GM18868 (cell line): ENCODE results near the gene TPCN1.

Experiments used
- ATAC-seq: cut with Tn5 transposase; IDR thresholded peaks from one replicate; pipeline ENCODE4 v1.9.1; 2021; ENCODE audit warnings: mild to moderate bottlenecking, moderate library complexity; ENCODE audit not compliant: unreplicated experiment

Gene TPCN1

GRCh38 chr12:113221181-113221996 is at the start of gene TPCN1:
TPCN1 (plus strand) TSS chr12:113221464; CDS start chr12:113226853, 5,389 bp downstream.
- peak; percentile 89 for ATAC-seq

DNA sequence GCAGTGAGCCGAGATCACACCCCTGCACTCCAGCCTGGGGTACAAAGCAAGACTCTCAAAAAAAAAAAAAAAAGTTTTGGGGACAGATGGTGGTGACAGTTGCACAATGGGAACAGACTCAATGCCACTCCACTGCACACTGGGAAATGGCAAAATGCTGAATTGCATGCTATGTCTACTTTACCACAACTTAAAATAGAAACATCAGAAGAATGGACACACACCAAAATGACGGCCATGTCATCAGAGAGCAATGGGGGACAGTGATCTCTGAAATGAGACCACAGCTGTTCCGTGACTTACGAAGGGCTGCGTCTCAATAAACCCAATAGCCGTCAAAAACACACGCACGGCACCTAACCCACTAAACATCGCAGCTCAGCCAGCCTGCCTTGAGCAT is 49.7 kb upstream of the TPCN1 start:
- no peak for ATAC-seq

DNA sequence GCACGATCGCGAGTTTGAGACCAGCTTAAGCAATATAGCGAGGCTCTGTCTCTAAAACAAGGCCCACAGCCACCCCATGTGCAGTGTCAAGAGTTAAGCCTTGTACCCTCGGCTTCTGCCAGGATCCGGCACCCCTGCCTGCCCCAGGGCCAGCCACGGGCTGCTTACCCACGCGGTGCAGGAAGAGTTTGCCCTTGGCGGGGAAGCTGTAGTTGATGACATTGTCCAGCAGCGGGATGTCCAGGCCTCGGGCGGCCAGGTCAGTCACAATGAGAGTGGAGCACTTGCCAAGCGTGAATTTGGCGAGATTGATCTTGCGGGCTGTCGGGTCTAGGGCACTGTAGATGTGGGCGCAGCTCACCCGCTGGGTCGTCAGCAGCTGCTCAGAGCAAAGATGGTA is 49.1 kb upstream of the TPCN1 start:
- ATAC-seq: no peak

DNA sequence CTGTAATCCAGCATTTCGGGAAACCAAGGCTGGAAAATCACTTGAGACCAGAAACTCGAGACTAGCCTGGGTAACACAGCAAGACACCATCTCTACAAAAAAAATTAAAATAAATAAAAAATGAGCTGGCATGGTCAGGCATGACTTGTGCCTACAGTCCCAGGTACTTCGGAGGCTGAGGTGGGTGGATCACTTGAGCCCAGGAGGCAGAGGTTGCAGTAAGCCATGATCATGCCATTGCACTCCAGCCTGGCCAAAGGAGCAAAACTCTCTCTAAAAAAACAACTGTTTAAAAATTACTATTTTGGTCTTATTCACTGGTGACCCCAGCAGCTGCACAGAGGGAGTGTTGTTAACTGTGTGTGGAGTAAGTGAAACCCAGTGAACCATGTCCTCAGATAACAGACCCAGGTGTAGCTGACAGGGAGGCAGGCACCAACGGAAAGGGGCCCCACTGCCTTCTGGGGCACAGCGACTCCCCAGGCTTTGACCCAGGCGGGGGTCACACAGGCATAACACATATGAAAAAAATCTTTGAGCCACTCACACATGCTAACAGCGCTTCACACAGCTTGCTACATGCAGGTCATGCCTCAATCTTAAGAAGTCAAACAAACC is 48.1 kb upstream of the TPCN1 start:
- peak; percentile 71 for ATAC-seq

- no peak for ATAC-seq
Observed at GRCh38 chr12:113174461-113175384, 46.5 kb upstream of the TPCN1 start.

DNA sequence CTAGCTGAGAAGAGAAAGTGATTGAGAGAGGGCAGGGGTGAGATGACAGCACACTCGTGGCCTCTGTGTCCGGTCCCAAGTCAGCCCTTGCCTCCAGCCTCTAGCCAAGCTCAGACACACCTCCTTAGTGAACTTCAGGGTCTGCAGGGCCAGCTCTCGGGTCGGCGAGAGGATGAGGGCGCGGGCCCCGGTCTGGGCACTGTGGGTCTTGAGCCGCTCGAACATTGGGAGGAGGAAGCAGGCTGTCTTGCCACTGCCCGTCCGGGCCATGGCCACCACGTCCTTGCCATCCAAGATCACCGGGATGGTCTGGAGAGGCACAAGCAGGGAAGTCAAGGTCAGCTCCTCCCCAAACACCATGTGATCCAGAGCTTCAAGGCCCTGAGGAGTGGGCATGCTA is 42.2 kb upstream of the TPCN1 start:
- no peak for ATAC-seq

DNA sequence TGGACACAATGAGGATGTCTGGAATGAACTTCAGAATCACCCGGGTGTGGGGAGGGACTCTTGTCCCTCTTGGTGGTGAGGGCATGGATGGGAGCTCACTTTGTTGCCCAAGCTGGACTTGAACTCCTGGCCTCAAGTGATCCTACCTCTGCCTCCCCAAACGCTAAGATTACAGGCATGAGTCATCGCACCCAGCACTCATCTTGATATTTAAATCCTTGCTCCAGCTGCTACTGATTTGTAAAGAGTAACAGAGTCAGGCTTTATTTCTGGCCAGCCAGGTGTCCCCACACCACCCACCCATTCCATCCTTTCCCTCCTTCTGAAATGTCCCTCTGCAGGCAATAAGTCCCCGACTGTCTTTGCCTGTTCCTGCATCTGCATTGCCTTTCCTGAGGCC is 40.9 kb upstream of the TPCN1 start:
- ATAC-seq: no peak

DNA sequence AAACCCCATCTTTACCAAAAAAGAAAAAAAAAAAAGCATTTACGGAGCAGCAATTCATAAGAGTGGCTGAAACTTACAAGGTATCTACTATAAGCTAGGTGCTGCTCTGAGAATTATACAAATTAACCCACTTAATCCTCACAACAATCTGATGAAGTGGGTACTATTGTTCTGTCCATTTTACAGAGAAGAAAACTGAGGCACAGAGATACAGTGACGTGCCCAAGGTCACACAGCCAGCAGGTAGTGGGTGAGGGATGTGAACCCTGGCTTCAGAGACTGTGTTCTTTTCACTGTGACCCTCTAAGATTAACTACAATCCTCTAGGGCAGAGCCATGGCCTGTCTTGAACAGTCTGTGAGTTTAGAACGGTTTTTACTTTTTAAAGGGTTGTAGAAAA is 39.3 kb upstream of the TPCN1 start:
- ATAC-seq: no peak

- no peak for ATAC-seq
Observed at GRCh38 chr12:113183030-113183589, 38.2 kb upstream of the TPCN1 start.

DNA sequence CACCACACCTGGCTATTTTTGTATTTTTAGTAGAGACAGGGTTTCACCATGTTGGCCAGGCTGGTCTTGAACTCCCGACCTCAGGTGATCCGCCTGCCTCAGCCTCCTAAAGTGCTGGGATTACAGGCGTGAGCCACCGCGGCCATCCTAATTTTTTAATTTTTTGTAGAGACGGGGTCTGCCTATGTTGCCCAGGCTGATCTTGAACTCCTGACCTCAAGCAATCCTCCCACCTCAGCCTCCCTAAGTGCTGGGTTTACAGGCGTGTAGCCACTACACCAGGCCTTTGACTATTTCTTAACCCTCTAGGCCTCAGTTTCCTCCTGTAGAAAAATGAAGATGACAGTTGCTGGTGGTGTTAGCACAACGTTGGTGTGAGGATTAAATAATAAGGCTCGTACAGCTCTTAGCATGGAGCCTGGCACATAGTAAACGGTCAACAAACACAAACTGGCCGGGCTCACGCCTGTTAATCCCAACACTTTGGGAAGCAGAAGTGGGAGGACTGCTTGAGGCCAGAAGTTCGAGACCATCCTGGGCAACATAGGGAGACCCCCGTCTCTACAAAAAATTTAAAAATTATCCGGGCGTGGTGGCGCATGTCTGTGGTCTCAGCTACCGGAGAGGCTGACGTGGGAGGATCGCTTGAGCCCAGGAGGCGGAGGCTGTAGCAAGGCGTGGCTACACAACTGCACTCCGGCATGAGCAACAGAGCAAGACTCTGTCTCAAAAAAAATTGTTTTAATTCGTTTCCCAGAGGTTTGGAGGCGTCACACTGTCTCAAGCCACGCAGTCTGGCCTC is 37.0 kb upstream of the TPCN1 start:
- ATAC-seq: peak; percentile 55

DNA sequence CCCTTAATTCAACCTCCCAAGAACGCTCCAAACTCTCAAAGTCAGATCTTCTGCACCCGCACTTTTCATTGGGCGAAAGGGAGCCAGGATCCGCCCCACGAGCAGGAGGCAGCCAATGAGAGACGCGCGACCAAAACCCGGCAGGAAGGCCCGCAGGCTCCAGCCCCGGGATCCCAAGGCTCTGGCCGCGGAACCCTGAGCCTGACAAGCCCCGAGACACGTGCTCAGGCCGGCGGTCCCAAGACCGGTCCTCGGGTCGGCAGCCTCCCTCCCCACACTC is 36.4 kb upstream of the TPCN1 start:
- ATAC-seq: peak; percentile 80

GRCh38 chr12:113185180-113186032 is 35.9 kb upstream of the TPCN1 start, which contains the start of the genes DDX54 and RITA1:
DDX54 (minus strand) TSS chr12:113185478; CDS start chr12:113185451, 27 bp downstream.
RITA1 (plus strand) TSS chr12:113185721; CDS start chr12:113186747, 1,026 bp downstream.
- peak; percentile 47 for ATAC-seq

GRCh38 chr12:113186033-113186365 is 35.3 kb upstream of the TPCN1 start:
- no peak for ATAC-seq

DNA sequence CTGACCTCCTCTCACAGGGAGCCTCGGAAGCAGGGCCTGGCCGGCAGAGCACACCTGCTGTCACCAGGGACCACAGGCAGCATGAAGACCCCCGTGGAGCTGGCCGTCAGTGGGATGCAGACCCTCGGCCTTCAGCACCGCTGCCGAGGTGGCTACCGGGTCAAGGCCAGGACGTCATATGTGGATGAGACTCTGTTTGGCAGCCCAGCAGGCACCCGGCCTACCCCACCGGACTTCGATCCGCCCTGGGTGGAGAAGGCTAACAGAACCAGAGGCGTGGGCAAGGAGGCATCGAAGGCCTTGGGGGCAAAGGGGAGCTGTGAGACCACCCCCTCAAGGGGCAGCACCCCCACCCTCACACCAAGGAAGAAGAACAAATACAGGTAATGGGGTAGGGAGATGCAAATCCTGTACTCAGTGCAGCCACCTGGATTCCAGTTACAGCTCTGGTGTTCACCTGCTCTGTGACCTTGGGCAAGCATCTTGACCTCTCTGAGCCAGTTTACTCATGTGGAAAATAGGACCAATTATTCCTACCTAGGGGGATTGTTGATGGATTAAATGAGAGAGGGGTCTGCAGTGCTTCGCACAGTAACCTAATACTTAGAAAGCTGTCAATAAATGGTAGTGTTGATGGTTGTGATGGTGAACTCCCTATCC is 34.5 kb upstream of the TPCN1 start:
- no peak for ATAC-seq

DNA sequence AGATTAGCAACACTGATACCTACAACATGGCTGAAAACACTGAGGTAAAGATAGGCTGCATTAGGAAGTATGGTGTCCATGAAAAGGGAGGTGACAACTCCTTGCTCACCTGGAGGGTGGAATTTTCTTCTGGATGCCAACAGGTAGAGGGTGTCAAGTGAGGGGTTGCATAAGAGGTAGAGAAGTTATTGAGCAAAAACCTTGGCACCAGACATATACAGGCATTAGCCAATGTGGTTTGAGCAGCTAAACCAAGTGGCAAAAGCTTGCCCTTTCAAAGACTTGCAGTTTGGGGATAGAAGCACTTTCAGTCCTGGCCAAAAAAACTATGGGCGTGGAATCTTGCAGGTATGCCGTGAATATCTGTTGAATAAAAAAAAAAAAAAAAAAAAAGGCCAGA is 31.9 kb upstream of the TPCN1 start:
- ATAC-seq: no peak

GRCh38 chr12:113190761-113191160 is 30.5 kb upstream of the TPCN1 start:
- no peak for ATAC-seq

DNA sequence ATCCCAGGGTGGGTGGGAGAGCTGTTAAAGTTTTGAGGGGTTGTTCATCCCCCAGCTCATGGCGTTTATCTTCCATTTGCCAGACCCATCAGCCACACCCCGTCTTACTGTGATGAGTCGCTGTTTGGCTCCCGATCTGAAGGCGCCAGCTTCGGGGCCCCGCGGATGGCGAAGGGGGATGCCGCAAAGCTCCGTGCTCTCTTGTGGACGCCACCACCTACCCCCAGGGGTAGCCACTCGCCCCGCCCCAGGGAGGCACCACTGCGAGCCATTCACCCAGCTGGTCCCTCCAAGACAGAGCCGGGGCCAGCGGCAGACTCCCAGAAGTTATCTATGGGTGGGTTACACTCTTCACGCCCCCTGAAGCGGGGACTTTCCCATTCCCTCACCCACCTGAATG is 30.0 kb upstream of the TPCN1 start:
- ATAC-seq: no peak

- ATAC-seq: no peak
Observed at GRCh38 chr12:113194971-113195391, 26.3 kb upstream of the TPCN1 start.

DNA sequence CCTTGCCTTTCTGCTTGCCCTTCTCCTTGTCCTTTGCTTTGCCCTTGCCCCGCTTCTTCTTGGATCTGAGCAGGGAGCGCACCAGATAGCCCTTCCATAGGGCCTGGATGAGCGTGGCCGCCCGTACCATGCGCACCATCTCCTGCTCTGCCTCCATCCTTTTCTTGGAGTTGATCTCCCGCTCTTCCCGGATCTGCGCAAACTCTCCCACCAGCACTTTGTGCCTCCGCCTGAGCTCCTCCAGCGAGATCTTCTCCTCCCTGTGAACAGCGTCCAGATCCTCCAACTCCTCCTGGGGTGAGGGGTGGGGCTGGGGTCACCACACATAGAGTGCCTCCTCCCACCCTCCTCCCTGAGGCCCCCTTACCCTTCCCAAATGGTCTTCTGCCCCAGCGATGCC is 25.7 kb upstream of the TPCN1 start:
- ATAC-seq: no peak
